ENCODE data around the gene WDR82.

- TF ChIP-seq TARDBP (IDR thresholded peaks at IDR 0.05): no peak
- TF ChIP-seq FOSL1 (tag; conservative IDR thresholded peaks at IDR 0.05): no peak
- TF ChIP-seq CHCHD3 (CRISPR knock-in tag; IDR thresholded peaks at IDR 0.05): no peak
- no peak for TF ChIP-seq HDAC6 (IDR thresholded peaks at IDR 0.05; ENCODE audit: low read depth, low read length)
- no peak for TF ChIP-seq TAF1 (IDR thresholded peaks at IDR 0.05; ENCODE audit: control insufficient read depth, extremely low read depth, insufficient read depth, low read length, severe bottlenecking)
- TF ChIP-seq, protein P1, sequence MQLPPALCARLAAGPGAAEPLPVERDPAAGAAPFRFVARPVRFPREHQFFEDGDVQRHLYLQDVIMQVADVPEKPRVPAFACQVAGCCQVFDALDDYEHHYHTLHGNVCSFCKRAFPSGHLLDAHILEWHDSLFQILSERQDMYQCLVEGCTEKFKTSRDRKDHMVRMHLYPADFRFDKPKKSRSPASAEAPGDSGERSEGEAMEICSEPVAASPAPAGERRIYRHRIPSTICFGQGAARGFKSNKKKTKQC (CRISPR knock-in tag; IDR thresholded peaks at IDR 0.05): no peak
- TF ChIP-seq, protein P2, sequence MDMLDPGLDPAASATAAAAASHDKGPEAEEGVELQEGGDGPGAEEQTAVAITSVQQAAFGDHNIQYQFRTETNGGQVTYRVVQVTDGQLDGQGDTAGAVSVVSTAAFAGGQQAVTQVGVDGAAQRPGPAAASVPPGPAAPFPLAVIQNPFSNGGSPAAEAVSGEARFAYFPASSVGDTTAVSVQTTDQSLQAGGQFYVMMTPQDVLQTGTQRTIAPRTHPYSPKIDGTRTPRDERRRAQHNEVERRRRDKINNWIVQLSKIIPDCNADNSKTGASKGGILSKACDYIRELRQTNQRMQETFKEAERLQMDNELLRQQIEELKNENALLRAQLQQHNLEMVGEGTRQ (CRISPR knock-in tag; IDR thresholded peaks at IDR 0.05): no peak
- no peak for TF ChIP-seq ATF1 (CRISPR knock-in tag; IDR thresholded peaks at IDR 0.05)
- no peak for TF ChIP-seq ATF1 (tag; IDR thresholded peaks at IDR 0.05)
These were observed 67.1 kb downstream of the WDR82 start for GRCh38 chr3:52211268-52211891.
